Umbilical cord (tissue), 2 donors: ENCODE results near the gene BMPER. TPM values are rescaled to one million over a fixed set of nuclear protein-coding genes. Genes with fewer than 3 reads are reported as not detected.
"Not testable (repeated sequence)": the region's sequence is repeated elsewhere in the genome, so short reads cannot be mapped to it uniquely, and the experiment has no call there.

Source experiments
- DNase-seq: peaks from one replicate; pipeline ENCODE4 v3.0.0-alpha.2; 2015; ENCODE audit warnings: low spot score
- total RNA-seq: library from RNA; depleted of rRNA; stranded (reverse); fragments of >200 nt; gene quantifications from one replicate; pipeline ENCODE4 v1.2.3, GENCODE V29; 2014; ENCODE audit warnings: low replicate concordance; ENCODE audit not compliant: insufficient read depth

BMPER gene
- total RNA-seq, 1 donor from 2014 or later = 83.3 TPM

DNA sequence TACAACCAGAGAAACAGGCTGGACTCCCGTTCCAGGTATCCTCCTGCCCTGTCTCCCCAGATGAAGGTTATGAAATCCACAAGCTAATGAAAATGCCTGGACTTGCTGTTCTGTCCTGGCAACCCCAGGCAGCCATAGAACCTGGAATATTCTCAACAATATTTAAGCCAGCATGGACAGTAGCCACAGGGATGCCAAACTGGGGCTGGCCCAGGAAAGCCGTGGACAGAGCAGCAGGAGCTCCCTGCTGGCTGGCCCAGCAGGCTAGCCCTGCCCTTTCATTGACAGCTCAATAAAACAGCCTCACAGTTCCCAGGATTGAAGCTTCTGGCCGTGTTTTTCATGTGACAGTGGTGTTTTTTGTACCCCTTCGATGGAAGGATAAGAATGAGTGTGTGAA is 230.6 kb downstream of the BMPER start:
- no peak for DNase-seq

DNA sequence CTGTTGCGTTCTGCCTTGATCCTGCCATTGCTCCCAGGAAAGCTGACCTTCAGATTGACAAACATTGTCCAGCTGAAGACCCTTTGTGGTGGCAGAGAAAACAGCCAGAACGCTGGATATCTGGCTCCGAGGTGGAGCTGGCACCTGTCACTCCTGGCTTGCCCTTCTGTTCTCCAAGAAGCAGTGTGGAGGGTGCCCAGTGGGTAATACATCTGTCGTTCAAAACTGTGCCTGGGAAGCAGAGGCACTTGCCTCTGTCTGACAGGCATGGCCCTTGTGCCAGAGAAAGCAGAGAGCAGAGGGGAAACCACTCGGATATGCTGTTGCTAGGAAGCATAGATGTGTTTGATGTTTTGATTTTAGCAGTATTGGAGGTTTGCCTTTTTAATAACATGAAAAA is 231.4 kb downstream of the BMPER start:
- DNase-seq = no peak

DNA sequence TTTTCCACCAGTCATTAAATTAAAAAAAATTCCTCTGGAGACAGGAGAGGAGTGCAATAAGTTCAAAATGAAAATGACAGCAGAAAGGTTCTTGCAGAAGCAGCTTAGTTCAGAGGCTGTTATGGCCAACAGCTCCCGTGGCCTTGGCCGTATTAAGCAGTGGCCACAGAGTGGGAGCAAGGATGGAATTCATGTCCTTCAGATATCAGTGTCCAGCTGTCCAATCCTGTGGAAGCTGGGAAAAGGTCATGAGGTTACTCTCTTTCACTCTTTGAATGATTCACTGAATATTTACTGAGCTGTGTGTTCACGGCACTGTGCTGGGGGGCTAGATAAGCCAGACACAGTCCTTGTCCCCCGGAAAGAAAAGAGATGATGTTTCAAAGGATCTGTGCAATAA is 231.8 kb downstream of the BMPER start:
- DNase-seq = no peak

DNA sequence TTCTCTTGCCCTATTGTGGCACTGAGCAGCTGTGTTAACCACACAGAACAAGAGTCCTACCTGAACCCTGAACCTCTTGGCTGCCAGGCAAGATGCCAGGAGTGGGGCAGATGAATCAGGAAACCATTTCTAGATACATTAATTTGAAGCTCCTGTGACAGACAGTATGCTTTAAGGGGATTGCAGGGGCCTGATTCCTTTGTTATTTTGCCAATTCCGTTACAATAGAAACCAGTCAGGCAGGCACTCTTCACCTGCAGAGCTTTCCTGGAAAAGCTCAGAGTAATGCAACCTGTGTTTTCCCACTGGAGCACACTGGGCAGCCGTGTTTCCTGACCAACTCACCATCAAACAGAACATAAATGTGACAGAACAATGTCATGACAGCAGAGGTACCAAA is 233.1 kb downstream of the BMPER start:
- no peak for DNase-seq

DNA sequence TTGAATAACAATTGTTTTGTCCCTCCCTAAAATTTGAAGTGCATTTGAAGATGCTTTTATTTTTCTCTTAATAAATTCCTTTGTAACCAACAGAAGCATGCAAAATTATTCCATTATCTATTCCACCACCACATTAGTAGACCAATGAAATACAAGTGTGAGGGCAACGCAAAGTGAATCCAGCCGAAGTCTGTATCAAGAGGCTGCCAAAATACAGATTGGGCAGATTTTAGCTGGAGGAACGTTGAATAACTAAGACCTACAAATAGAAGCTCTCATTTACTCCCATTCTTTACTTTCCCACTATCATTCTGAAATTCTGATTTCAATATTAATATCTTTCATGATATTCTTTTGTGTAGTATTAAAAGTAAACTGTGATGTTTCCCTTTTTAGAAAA is 233.7 kb downstream of the BMPER start:
- no peak for DNase-seq

DNA sequence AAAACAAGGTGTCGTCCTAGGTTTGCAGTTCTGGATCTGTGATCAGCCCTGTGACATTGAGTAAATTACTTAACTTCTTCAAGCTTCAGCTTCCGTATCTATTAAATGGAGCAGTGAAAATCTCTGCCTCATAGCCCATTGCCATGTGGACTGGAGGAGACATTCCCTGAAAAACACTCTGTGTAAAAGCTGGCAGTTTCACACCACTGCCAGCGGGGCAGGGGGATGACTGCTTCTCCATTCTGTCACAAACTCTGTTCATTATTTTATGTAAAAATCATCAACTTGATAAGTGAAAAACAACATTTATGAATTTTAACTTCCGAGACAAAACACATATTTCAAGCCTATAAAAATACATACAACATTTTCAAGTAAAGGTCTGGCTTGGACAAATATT is 234.7 kb downstream of the BMPER start:
- no peak for DNase-seq

DNA sequence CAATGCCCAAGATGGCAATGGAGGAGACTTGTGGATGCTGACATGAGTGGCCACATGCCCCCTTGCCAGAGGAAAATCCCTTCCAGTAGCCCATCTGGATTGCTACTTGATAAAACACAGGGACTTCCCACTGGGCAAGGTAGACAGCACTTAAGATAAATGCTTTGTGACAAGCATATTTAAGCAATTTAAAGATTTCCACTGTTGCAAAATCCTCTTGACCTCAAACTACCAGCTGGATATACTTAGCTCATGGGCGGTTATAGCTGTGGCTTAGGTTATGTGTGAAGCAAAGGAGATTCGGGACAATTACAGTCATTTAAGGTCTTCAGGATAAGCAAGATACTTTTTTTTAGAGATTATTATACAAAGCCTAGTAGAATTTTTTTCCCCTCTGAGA is 238.1 kb downstream of the BMPER start:
- no peak for DNase-seq

DNA sequence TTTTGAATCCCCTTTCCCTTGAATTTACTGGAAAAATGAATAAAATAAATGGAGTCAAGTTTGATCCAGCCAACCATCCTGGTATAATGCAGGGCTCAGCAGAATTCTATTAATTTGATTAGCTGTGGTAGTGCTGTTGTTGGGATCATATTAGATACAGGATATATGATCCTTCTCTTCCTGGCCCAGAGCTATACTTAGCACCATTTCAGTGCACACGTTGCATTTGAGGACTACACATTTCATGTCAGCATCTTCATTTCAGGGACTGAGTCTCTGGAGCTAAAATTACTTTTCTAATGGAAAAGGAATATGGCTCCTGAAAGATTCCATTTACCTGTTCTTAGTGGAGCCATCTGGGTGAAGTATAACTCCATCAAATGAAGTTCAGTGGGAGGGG is 240.3 kb downstream of the BMPER start:
- no peak for DNase-seq

DNA sequence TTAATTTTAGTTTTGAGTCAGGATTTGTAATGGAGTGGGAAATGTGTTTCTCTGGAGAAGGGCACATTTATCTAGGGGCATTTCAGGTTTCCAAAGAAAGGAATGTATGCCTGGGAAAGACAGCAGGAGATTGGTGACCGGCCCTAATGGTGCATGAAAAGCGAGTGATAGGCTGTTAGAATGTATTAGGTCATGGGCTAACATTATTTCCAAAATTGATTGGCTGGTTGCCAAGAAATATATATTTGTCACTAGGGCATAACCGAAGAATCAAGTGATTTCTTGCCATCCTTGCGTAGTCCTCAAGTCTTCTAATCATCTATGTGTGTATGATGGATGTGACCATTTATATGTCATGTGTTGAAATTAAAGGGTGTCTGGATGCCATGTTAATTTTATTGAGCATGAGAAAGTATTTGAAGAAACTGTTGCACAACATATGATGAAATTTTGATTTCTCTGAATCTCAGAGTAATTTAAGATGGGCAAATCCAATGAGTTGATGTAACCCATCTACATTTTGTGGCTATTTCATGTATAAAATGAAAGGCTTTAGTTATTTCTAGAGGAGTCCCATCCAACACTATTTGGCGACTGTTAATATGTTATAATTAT is 248.4 kb downstream of the BMPER start:
- no peak for DNase-seq

DNA sequence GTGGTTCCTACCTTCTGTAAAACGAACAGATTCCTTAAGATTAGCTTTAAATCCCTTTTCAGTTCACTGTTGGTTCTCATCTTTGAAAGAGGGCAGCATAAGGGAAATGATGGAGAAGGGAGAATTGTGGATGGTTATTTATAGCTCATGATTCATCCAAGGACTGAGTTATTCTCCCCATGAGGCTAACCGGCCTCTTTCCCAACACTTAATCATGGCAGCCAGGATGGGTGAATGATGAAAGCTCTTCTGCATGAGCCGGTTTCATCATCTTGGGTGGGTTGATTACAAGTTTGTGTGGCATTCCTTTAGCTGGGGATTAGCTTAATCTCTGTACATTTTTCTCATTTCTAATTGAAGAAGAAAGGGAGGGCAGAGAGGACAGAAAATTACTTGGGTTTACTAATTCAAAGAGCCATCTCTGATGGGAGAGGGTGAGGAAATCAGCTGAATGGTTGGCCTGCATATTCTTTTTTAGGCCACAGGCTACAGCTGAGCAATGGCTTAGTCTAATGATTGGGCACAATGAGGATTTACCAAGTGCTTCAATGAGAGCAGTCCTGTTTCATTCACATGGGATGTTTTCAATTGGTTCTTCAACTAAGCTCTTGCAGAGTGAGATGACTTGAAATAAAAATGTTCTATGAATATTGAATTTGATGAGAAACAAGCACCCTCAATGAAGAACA is 250.0 kb downstream of the BMPER start:
- peak; percentile 76 for DNase-seq

DNA sequence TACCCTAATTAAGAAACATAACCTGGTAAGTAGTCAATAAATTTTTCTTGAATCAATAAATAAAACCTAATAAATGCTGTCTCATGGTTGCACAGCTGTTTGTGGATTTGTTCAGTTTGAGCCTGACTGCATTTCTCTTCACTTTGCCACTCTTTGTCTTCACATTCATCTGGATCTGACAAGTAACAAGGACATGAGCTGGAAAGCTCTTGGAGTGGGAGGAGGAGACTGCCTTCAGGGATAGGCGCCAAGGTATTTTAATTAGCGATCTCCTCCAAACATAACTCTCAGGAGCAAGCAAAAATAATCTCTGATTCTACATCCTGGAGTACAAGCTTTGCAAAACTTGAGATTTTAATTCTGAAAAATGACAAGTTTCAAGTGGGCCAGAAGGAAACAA is 251.0 kb downstream of the BMPER start:
- DNase-seq = no peak

DNA sequence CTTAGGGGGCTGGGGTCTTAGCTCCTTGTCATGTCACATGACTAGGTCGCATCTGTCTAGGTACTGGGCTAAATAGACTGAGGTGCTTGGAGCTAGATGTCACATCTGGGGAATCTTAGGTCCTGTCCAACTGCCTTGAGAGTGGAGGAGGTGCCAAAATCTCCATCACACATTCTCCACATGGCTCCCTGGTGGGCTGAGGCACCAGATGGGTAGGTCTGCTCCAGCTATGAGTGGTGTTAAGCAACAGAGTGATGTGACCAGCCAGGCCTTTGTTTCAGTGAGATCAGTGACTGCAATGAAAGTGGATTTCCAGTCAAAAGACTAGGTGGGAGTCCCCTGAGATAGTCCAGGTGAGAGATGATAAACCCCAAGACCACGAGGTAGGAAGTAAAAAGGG is 251.8 kb downstream of the BMPER start:
- DNase-seq = no peak

DNA sequence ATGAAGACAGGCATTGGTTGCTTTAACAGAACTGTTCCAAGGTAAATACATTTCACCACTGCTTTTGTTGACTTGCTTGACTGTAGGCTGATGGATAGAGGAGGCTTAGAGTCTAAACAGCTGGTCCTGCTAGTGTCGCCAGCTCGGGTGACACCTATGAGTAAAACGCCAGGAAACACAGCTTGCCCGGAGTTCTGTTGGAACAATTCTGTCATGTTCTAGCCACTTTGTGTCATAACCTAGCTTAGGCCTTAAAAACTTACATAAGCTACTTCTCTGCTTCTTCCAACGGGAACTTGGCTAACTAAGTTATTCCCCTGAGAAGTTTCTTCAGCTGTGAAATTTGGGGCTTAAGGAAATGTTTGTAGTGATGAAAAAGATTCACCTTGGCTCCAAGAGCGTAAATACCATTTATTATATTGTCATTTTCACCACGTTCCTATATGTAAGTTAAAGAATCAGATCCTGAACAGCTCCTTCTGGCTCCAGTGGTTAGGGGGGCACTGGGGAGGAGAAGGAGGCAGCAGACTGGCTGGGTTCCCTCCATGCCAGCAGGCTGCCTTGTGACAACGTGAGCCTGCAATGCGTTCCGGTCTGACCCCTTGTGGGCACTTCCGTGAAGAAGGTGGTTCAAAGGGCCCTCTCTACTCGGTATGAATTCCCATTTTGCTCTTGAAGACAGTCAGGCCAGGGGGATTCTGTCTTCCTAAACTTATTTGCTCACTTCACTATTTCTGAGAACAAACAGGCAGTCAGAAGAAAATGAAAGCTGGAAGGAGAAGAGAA is 253.2 kb downstream of the BMPER start:
- no peak for DNase-seq

DNA sequence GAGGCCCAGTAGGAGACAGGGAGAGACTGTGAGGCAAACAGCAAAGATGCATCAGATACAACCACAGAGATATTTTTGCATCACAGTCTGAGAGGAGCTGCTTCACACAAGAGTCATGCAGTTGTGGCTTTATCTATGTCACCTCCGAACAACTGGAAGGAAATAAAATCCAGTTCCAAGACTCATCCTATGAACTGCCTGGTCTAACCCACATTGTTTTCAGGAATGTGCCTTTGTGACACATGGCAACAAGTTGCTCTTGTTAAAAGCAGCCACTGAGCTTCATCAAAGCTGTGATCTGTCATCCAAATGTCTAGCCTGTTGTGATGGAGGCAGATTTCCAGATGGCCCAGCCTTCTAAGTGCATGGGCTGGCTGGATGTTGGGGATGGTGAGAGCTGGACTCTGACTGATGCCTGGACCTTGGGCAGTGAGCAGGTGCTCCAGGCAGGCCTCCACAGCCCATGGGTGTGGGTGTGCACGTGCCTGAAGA is 255.0 kb downstream of the BMPER start:
- no peak for DNase-seq

DNA sequence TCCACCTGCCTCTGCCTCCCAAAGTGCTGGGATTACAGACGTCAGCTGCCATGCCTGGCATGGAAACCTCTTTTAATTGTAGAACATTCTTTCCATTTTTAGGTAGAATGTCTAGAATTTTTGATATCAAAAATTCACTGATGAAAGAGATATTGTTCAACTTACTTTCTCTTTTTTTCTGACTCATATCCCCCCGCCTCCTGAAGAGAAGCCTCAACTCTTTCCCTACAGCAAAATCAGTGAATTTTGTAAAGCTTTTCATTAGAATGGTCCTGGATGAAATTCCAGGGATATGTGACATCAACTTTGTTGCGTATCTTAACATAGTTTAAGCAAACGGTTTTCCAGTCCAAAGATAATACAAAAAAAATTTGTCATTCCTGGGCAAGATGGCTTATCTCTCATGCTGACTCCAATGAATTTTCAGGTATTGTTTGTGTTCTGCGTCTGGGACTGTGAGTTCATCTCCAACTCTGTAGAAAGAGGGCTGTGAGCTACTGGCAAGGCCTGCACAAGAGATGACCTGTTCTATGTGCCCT is 256.8 kb downstream of the BMPER start:
- no peak for DNase-seq

DNA sequence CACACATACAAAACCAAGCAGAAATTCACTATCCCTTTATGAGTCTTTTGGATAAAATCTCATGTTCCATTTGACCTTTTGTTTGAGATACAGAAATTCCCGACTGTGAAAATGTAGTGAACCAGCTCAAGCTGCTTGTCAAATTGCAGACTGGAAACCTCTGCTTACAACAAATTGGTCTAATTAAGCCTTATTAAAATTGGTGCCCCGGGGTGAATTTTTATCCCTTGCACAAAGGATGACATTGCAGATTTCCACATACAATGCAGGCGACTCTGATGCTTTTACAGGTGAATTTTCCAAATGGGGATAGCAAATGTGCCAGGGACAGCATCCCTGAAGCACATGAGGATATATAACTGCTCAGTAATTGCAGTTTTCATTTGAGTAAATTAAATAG is 257.3 kb downstream of the BMPER start:
- no peak for DNase-seq

DNA sequence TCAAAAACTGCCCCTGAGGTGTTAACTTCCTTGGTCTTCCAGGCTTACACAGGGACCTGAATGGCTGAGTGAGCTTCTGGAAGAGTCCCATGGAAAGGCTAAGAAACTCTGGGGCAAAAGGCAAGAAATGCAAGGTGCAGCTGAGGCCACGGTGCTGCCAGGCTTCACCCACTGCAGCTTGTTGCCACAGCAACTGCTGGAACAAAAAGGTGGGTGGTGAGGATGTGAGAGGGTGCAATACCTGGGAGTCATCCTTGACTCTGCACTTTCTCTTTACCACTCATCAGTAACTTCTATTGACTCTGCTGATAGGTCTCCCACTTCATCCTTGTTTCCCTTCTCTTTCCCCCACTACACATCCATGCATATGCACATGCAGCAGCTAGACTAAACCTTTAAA is 258.6 kb downstream of the BMPER start:
- DNase-seq = no peak

DNA sequence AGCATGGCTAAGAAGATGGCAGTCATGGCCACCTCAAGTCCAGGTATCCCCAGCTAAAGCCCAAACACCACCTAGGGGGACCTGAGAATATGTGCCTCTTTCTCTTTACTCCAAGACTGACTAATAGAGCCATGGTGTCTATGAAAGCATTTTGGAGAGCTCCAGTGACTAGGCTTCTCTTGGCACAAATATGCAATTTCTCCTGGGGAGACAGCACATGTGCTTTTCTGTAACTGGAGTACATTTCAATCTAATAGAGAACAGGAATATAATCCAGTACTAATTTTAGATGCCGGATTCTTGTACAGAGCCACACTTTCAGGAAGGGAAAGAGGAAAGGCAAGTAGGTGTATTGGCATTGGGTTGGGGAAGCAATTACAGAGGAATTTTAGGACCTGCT is 260.1 kb downstream of the BMPER start:
- no peak for DNase-seq

DNA sequence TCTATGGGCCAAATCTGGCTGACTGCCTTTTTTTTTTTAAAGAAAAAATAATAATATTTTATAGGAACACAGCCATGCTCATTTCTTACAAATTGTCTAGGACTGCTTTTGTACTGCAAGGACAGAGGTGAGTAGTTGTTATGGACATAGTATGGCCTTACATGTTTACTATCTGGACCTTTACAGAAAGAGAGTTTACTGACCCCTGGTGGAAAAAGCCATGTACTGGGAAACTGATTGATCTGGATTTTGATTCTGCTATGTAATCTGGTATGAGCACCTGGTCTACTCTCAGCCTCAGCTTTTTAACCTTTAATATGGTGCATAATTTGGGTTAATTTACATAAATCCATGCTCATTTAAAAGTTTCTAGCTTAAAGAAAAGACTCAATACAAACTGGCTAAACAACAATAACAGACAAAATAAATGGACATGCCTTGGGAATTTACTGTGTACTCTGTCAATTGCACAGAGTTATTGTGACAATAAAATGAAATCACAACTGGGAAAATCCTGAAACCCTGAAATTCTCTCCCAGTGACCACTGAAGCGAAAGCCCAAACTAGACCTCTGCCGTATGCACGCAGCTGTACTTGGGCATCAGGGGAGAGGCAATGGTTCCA is 260.7 kb downstream of the BMPER start:
- no peak for DNase-seq

DNA sequence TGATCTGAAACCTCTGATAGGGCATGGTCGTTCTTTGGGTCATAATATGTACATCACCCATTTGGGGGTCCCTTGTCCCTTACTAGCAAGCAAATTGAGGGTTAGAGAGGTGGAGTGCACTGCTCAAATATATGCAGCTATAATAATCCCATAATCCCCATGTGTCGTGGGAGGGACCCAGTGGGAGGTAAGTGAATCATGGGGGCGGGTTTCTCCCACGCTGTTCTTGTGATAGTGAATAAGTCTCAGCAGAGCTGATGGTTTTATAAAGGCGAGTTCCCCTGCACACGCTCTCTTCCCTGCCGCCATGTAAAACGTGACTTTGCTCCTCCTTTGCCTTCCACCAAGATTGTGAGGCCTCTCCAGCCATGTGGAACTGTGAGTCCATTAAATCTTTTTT is 262.7 kb downstream of the BMPER start:
- DNase-seq = no peak

DNA sequence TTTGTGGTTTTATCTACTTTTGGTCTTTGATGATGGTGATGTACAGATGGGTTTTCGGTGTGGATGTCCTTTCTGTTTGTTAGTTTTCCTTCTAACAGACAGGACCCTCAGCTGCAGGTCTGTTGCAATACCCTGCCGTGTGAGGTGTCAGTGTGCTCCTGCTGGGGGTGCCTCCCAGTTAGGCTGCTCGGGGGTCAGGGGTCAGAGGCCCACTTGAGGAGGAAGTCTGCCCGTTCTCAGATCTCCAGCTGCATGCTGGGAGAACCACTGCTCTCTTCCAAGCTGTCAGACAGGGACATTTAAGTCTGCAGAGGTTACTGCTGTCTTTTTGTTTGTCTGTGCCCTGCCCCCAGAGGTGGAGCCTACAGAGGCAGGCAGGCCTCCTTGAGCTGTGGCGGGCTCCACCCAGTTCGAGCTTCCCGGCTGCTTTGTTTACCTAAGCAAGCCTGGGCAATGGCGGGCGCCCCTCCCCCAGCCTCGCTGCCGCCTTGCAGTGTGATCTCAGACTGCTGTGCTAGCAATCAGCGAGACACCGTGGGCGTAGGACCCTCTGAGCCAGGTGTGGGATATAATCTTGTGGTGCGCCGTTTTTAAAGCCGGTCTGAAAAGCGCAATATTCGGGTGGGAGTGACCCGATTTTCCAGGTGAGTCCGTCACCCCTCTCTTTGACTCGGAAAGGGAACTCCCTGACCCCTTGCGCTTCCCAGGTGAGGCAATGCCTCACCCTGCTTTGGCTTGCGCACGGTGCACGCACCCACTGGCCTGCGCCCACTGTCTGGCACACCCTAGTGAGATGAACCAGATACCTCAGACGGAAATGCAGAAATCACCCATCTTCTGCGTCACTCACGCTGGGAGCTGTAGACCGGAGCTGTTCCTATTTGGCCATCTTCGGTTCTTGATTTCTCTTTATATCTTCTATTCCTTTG is 269.6 kb downstream of the BMPER start:
- not testable (repeated sequence) for DNase-seq
